ENCODE measurements around the gene GSTA4.

DNA sequence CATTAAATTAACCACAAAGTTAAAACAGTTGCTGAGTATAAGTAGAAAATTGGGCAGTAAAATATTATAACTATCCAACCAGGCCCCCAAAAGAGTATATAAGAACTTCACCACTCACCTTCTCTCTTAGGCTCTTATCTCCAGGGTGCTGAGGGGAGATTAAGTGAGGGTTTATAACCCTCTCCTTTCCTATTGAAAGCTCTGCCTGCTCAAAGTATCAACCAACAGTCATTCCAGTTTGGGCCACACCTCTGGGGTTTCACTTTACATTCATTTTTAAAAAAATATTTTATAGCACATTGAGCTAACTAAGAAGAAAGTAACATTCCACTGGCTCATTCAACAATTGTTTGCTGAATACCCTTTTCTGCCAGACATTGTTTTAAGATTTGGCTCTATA, 22.1 kb downstream of the GSTA4 start:
- TF ChIP-seq, protein P1, sequence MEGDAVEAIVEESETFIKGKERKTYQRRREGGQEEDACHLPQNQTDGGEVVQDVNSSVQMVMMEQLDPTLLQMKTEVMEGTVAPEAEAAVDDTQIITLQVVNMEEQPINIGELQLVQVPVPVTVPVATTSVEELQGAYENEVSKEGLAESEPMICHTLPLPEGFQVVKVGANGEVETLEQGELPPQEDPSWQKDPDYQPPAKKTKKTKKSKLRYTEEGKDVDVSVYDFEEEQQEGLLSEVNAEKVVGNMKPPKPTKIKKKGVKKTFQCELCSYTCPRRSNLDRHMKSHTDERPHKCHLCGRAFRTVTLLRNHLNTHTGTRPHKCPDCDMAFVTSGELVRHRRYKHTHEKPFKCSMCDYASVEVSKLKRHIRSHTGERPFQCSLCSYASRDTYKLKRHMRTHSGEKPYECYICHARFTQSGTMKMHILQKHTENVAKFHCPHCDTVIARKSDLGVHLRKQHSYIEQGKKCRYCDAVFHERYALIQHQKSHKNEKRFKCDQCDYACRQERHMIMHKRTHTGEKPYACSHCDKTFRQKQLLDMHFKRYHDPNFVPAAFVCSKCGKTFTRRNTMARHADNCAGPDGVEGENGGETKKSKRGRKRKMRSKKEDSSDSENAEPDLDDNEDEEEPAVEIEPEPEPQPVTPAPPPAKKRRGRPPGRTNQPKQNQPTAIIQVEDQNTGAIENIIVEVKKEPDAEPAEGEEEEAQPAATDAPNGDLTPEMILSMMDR (conservative IDR thresholded peaks at IDR 0.05; ENCODE audit: low read length): no peak
- TF ChIP-seq EZH2phosphoT487 (IDR thresholded peaks at IDR 0.05; ENCODE audit: borderline replicate concordance, low read depth, low read length): no peak
